Neuronal stem cell (in vitro differentiated cells): Measurements from ENCODE around the gene GJC1.
A peak's percentile ranks its signal among the peaks of the same experiment; 100 is the strongest.

Experiments used
- DNase-seq: peaks from one replicate; pipeline ENCODE4 v3.0.0-alpha.2; 2013; ENCODE audit warnings: low spot score
- H2AFZ ChIP-seq: one replicate; pipeline ENCODE4 v1.6.1; 2013; ENCODE audit warnings: mild to moderate bottlenecking, low read length, inconsistent platforms
- H2AK5ac ChIP-seq: 2 replicates; pipeline ENCODE4 v1.6.1; 2013; ENCODE audit warnings: low read depth, mild to moderate bottlenecking, inconsistent platforms, low read length, moderate library complexity, mixed read lengths
- H2BK120ac ChIP-seq: 2 replicates; pipeline ENCODE4 v1.6.1; 2013; ENCODE audit warnings: low read depth, mild to moderate bottlenecking, inconsistent platforms, low read length, moderate library complexity, mixed read lengths
- H2BK12ac ChIP-seq: one replicate; pipeline ENCODE4 v1.6.1; 2013; ENCODE audit warnings: low read length, inconsistent platforms
- H2BK15ac ChIP-seq: 2 replicates; pipeline ENCODE4 v1.6.1; 2013; ENCODE audit warnings: mild to moderate bottlenecking, low read length, inconsistent platforms, mixed read lengths
- H2BK5ac ChIP-seq: one replicate; pipeline ENCODE4 v1.6.1; 2013; ENCODE audit warnings: inconsistent platforms, mild to moderate bottlenecking, low read length, moderate library complexity
- H3K14ac ChIP-seq: one replicate; pipeline ENCODE4 v1.6.1; 2013; ENCODE audit warnings: low read length, inconsistent platforms
- H3K18ac ChIP-seq: 2 replicates; pipeline ENCODE4 v1.6.1; 2013; ENCODE audit warnings: low read length, inconsistent platforms
- H3K23ac ChIP-seq: 2 replicates; pipeline ENCODE4 v1.6.1; 2013; ENCODE audit warnings: low read depth, mild to moderate bottlenecking, mixed read lengths, low read length, inconsistent platforms; ENCODE audit not compliant: poor library complexity
- H3K27ac ChIP-seq: replicated peaks from 3 replicates; pipeline ENCODE4 v1.5.1; 2013; ENCODE audit warnings: low read length, inconsistent platforms
- H3K27me3 ChIP-seq, 3 experiments: 2 replicates each; pipeline ENCODE4 v1.6.1; 2013; ENCODE audit warnings: low read length in 3 of 3, mild to moderate bottlenecking in 2 of 3, inconsistent platforms in 1 of 3, low read depth in 1 of 3, mixed read lengths in 1 of 3, moderate library complexity in 1 of 3; ENCODE audit not compliant: control insufficient read depth in 3 of 3, insufficient read depth in 3 of 3
- H3K36me3 ChIP-seq, 2 donors: replicated peaks in 1 of 2; 2 replicates each; pipeline ENCODE4 v1.6.1; 2013; ENCODE audit warnings: low read length in 2 of 2; ENCODE audit not compliant: control insufficient read depth in 2 of 2, insufficient read depth in 2 of 2
- H3K4ac ChIP-seq: 2 replicates; pipeline ENCODE4 v1.6.1; 2013; ENCODE audit warnings: inconsistent platforms, mild to moderate bottlenecking, low read length, moderate library complexity
- H3K4me1 ChIP-seq, 2 donors: 1 replicate in 1 of 2; 2 replicates in 1 of 2; pipeline ENCODE4 v1.6.1; 2013; ENCODE audit warnings: low read length in 2 of 2, low read depth in 1 of 2; ENCODE audit not compliant: control insufficient read depth in 2 of 2, insufficient read depth in 1 of 2
- H3K4me2 ChIP-seq: one replicate; pipeline ENCODE4 v1.6.1; 2013; ENCODE audit warnings: mild to moderate bottlenecking, low read length, inconsistent platforms; ENCODE audit not compliant: insufficient read depth, poor library complexity, severe bottlenecking
- H3K4me3 ChIP-seq, 2 donors: 2 replicates each; pipeline ENCODE4 v1.5.1; 2013; ENCODE audit warnings: low read length in 2 of 2, mild to moderate bottlenecking in 2 of 2, inconsistent platforms in 1 of 2, moderate library complexity in 1 of 2
- H3K79me1 ChIP-seq: one replicate; pipeline ENCODE4 v1.6.1; 2013; ENCODE audit warnings: low read depth, mild to moderate bottlenecking, inconsistent platforms, low read length, moderate library complexity
- H3K9ac ChIP-seq: one replicate; pipeline ENCODE4 v1.6.1; 2013; ENCODE audit warnings: mild to moderate bottlenecking, low read depth, low read length, inconsistent platforms; ENCODE audit not compliant: poor library complexity
- H3K9me3 ChIP-seq, 2 donors: replicated peaks in 1 of 2; 2 replicates each; pipeline versions ENCODE3 to v1.6.1; 2013; ENCODE audit warnings: low read length in 2 of 2, mild to moderate bottlenecking in 2 of 2, inconsistent platforms in 1 of 2, low read depth in 1 of 2, mixed read lengths in 1 of 2, moderate library complexity in 1 of 2; ENCODE audit not compliant: control insufficient read depth in 2 of 2, insufficient read depth in 1 of 2
- H4K8ac ChIP-seq: one replicate; pipeline ENCODE4 v1.6.1; 2013; ENCODE audit warnings: low read depth, mild to moderate bottlenecking, inconsistent platforms, low read length, moderate library complexity
- H4K91ac ChIP-seq: one replicate; pipeline ENCODE4 v1.6.1; 2013; ENCODE audit warnings: low read length, low read depth, mild to moderate bottlenecking, inconsistent platforms; ENCODE audit not compliant: poor library complexity
- WGBS, 2 donors: extraction: QIAGEN DNeasy Blood & Tissue Kit; methylation state at CpG; one replicate each; pipeline ENCODE4 v1.1.7; 2013; ENCODE audit warnings: missing lambda C conversion rate in 2 of 2, mixed read lengths in 1 of 2; ENCODE audit not compliant: insufficient read length in 2 of 2, insufficient replicate concordance in 1 of 2; ENCODE audit errors: extremely low coverage in 2 of 2; 5-methylcytosine and 5-hydroxymethylcytosine counted together

GJC1 gene

GRCh38 chr17:44776628-44777393 lies 53.3 kb downstream of the GJC1 start:
- no peak overlapping the region for H2BK5ac ChIP-seq
- no peak overlapping the region for H2AK5ac ChIP-seq
- no CpG with 5 or more reads among the region's 19 CpGs for WGBS, 2 donors
- no peak overlapping the region for H2BK15ac ChIP-seq
- H3K27me3 ChIP-seq, result peaks cover 0 to 28% (median 15%) of the 10 kb centered on the region in 3 experiments
- H3K4ac ChIP-seq, result no peak overlapping the region
- H3K9ac ChIP-seq, result no peak overlapping the region
- peak overlapping the region; percentile 21 for H3K23ac ChIP-seq
- H3K14ac ChIP-seq, result no peak overlapping the region
- no peak overlapping the region for H3K27ac ChIP-seq
- H3K18ac ChIP-seq, result no peak overlapping the region
- no peak overlapping the region for H4K91ac ChIP-seq
- peaks cover 5% of the 10 kb centered on the region for H3K79me1 ChIP-seq
- H3K4me1 ChIP-seq, result peaks cover 5 to 11% of the 10 kb centered on the region in 2 donors
- H4K8ac ChIP-seq, result no peak overlapping the region
- no peak overlapping the region for H2AFZ ChIP-seq
- H2BK120ac ChIP-seq, result no peak overlapping the region
- H3K4me3 ChIP-seq, result no peak overlapping the region
- no peak overlapping the region for H2BK12ac ChIP-seq
- H3K9me3 ChIP-seq, result no peaks in the 10 kb centered on the region
- DNase-seq, result no peak
- H3K36me3 ChIP-seq, result no peaks in the 10 kb centered on the region
- no peak overlapping the region for H3K4me2 ChIP-seq

- Histone ChIP-seq H2BK5ac (no peak overlapping the region), H3K18ac (peak overlapping the region; percentile 55), H3K4me3 (peak overlapping the region; percentile 59 to 78), H3K4me2 (peak overlapping the region; percentile 95), H3K9ac (peak overlapping the region; percentile 86), H2BK12ac (no peak overlapping the region), H3K27me3 (peaks cover 0 to 29% (median 15%) of the 10 kb centered on the region in 3 experiments), H3K36me3 (no peaks in the 10 kb centered on the region), H3K23ac (peak overlapping the region; percentile 75), H3K14ac (no peak overlapping the region), H2AK5ac (peak overlapping the region; percentile 52), H3K27ac (no peak overlapping the region), H2AFZ (peak overlapping the region; percentile 91), H3K4ac (no peak overlapping the region), H2BK15ac (no peak overlapping the region), H4K8ac (no peak overlapping the region), H4K91ac (no peak overlapping the region), H2BK120ac (no peak overlapping the region), H3K79me1 (peaks cover 5% of the 10 kb centered on the region), H3K4me1 (peaks cover 3 to 5% of the 10 kb centered on the region in 2 donors), H3K9me3 (no peaks in the 10 kb centered on the region)
- DNase-seq, result no peak
- no CpG with 5 or more reads among the region's 43 CpGs for WGBS, 2 donors
Measured at GRCh38 chr17:44775838-44776621, 54.1 kb downstream of the GJC1 start.

- peak overlapping the region; percentile 83 for H3K9ac ChIP-seq
- H2AK5ac ChIP-seq, result peak overlapping the region; percentile 46
- no CpG with 5 or more reads among the region's 50 CpGs for WGBS, 2 donors
- no peaks in the 10 kb centered on the region for H3K36me3 ChIP-seq
- H3K14ac ChIP-seq, result peak overlapping the region; percentile 6
- no peak overlapping the region for H4K91ac ChIP-seq
- H2BK12ac ChIP-seq, result peak overlapping the region; percentile 16
- no peak overlapping the region for H2BK120ac ChIP-seq
- no peak overlapping the region for H4K8ac ChIP-seq
- H2BK15ac ChIP-seq, result no peak overlapping the region
- H2BK5ac ChIP-seq, result peak overlapping the region; percentile 82
- peak overlapping the region; percentile 75 for H3K23ac ChIP-seq
- peak; percentile 98 for DNase-seq
- H3K27ac ChIP-seq, result no peak overlapping the region
- H3K4me3 ChIP-seq, result peak overlapping the region; percentile 59 to 83
- H3K4me2 ChIP-seq, result peak overlapping the region; percentile 100
- peaks cover 0 to 29% (median 15%) of the 10 kb centered on the region in 3 experiments for H3K27me3 ChIP-seq
- H2AFZ ChIP-seq, result peak overlapping the region; percentile 92
- peaks cover 3 to 5% of the 10 kb centered on the region in 2 donors for H3K4me1 ChIP-seq
- H3K4ac ChIP-seq, result no peak overlapping the region
- no peaks in the 10 kb centered on the region for H3K9me3 ChIP-seq
- H3K79me1 ChIP-seq, result peaks cover 5% of the 10 kb centered on the region
- peak overlapping the region; percentile 90 for H3K18ac ChIP-seq
Measured at GRCh38 chr17:44775136-44775837, 54.8 kb downstream of the GJC1 start.
